Measurements from ENCODE around the gene ATP6V1D. TPM values are rescaled to one million over a fixed set of nuclear protein-coding genes. Genes with fewer than 3 reads are reported as not detected.
A peak's percentile ranks its signal among the peaks of the same experiment; 100 is the strongest.

The ATP6V1D gene
- total RNA-seq, 2 donors from 2014 or later: 39.7 to 40.9 TPM

- Histone ChIP-seq H3K9me3 (no peaks in the 10 kb centered on the region), H3K4me3 (peak overlapping the region; percentile 71 to 89), H3K36me3 (replicated peaks in 1 of 2; ENCODE audit: insufficient read depth in 1 of 2, low read depth in 2 of 2) (peaks cover 0 to 7% of the 10 kb centered on the region in 2 donors), H3K4me1 (peaks cover 44% of the 10 kb centered on the region), H3K27ac (peak overlapping the region; percentile 86 to 96 (median 92)), H3K27me3 (no peaks in the 10 kb centered on the region)
- intact Hi-C loops (cut with DNase I): no loop called here
- 1 to 2% methylated on average over 16 to 34 of the region's 34 CpGs for WGBS, 2 donors
- DNase-seq (no peak), ATAC-seq (peak; percentile 37)
- TF ChIP-seq, protein P1, sequence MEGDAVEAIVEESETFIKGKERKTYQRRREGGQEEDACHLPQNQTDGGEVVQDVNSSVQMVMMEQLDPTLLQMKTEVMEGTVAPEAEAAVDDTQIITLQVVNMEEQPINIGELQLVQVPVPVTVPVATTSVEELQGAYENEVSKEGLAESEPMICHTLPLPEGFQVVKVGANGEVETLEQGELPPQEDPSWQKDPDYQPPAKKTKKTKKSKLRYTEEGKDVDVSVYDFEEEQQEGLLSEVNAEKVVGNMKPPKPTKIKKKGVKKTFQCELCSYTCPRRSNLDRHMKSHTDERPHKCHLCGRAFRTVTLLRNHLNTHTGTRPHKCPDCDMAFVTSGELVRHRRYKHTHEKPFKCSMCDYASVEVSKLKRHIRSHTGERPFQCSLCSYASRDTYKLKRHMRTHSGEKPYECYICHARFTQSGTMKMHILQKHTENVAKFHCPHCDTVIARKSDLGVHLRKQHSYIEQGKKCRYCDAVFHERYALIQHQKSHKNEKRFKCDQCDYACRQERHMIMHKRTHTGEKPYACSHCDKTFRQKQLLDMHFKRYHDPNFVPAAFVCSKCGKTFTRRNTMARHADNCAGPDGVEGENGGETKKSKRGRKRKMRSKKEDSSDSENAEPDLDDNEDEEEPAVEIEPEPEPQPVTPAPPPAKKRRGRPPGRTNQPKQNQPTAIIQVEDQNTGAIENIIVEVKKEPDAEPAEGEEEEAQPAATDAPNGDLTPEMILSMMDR (IDR thresholded peaks at IDR 0.05): no peak
- peak in 2 of 3 donors; percentile 3 to 41 for TF ChIP-seq POLR2A (IDR thresholded peaks at IDR 0.05)
Measured at GRCh38 chr14:67360470-67361206, 1.0 kb upstream of the ATP6V1D start.

DNA sequence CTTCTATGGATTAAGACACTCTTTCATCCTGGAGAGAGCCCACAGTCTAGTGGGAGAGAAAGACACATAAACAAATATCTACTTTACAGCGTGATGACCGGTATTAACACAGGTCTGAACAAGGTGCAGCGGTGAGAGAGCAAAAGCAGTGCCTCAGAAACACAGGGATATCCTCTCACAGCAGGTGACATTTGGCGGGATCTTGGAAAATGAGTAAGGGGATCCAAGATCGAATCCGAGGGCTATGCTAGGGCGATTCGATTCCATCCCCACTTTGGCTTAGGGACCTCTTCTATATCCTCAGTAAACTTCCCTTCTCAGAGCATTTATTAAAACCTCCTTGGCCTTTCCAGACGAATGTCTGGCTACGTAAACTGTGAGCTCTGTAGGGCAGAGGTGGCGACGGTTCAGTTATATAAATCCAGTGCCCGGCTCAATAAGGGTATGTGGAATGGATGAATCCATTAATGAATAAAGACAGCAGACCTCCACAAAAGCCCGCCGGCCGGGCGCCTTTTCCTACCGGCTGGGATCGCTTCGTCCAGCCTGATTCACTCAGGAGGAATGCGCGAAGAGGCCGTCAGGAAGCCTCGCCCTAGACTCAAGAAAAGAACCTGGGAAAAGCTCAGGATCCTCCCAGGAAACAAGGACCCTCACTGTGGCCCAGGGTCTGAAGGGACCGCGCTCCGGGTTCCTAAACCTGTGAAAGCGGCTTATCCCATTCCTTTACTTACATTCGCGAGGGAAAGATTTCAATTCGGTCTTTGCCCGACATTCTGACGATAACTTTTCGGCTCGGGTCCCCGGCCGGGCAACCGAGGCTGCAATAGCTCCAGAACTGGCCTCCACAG lies 455 bp downstream of the ATP6V1D start:
- no peak for ATAC-seq
- DNase-seq: peak in 3 of 4 donors; percentile 9 to 22 (median 9)
- intact Hi-C loops (cut with DNase I): no loop called here
- H3K27me3 ChIP-seq: no peaks in the 10 kb centered on the region
- peak overlapping the region; percentile 56 to 96 (median 74) for H3K27ac ChIP-seq
- TF ChIP-seq POLR2A (IDR thresholded peaks at IDR 0.05): peak in 2 of 3 donors; percentile 9 to 30
- TF ChIP-seq, protein P1 (IDR thresholded peaks at IDR 0.05): no peak
- H3K4me3 ChIP-seq: peak overlapping the region; percentile 55 to 73
- H3K4me1 ChIP-seq: peaks cover 44% of the 10 kb centered on the region
- no peaks in the 10 kb centered on the region for H3K36me3 ChIP-seq (replicated peaks in 1 of 2; ENCODE audit: insufficient read depth in 1 of 2, low read depth in 2 of 2)
- WGBS, 2 donors: 0 to 1% methylated on average over 37 to 38 of the region's 38 CpGs
- H3K9me3 ChIP-seq: no peaks in the 10 kb centered on the region

GRCh38 chr14:67357969-67358354 lies 1.6 kb downstream of the ATP6V1D start:
- DNase-seq (no peak), ATAC-seq (no peak)
- TF ChIP-seq, protein P1 (IDR thresholded peaks at IDR 0.05): no peak
- no peak for TF ChIP-seq POLR2A (IDR thresholded peaks at IDR 0.05)
- Histone ChIP-seq H3K4me1 (peaks cover 41% of the 10 kb centered on the region), H3K27ac (no peak overlapping the region), H3K4me3 (no peak overlapping the region), H3K36me3 (replicated peaks in 1 of 2; ENCODE audit: insufficient read depth in 1 of 2, low read depth in 2 of 2) (no peaks in the 10 kb centered on the region), H3K27me3 (no peaks in the 10 kb centered on the region), H3K9me3 (no peaks in the 10 kb centered on the region)
- WGBS, 2 donors: 45 to 53% methylated on average over 9 of the region's 9 CpGs
- intact Hi-C loops (cut with DNase I): no loop called here

GRCh38 chr14:67357186-67357968 lies 2.2 kb downstream of the ATP6V1D start:
- Histone ChIP-seq H3K36me3 (replicated peaks in 1 of 2; ENCODE audit: insufficient read depth in 1 of 2, low read depth in 2 of 2) (no peaks in the 10 kb centered on the region), H3K27me3 (no peaks in the 10 kb centered on the region), H3K4me1 (peaks cover 35% of the 10 kb centered on the region), H3K27ac (no peak overlapping the region), H3K4me3 (no peak overlapping the region), H3K9me3 (no peaks in the 10 kb centered on the region)
- intact Hi-C loops (cut with DNase I): no loop called here
- ATAC-seq: no peak
- 30 to 39% methylated on average over 4 of the region's 4 CpGs for WGBS, 2 donors
- TF ChIP-seq POLR2A (IDR thresholded peaks at IDR 0.05): no peak
- TF ChIP-seq, protein P1 (IDR thresholded peaks at IDR 0.05): no peak
- DNase-seq: no peak
